T-helper 17 cell (primary cell): Measurements from ENCODE around the gene UBASH3B. TPM values are rescaled to one million over a fixed set of nuclear protein-coding genes. Genes with fewer than 3 reads are reported as not detected.
A peak's percentile ranks its signal among the peaks of the same experiment; 100 is the strongest.

Experiments used
- ATAC-seq: fragments of 150-1000 bp; cut with Tn5 transposase; 2 replicates; pipeline ENCODE4 v1.10.0; 2021; ENCODE audit warnings: mild to moderate bottlenecking, moderate library complexity
- DNase-seq, 3 donors: peaks; one replicate each; pipeline versions ENCODE4 v3.0.0 to v3.0.0-alpha.2; 2020 to 2021
- H3K9me3 ChIP-seq: one replicate; pipeline ENCODE4 v1.7.0; 2013; ENCODE audit warnings: low read length, mild to moderate bottlenecking; ENCODE audit not compliant: control insufficient read depth, poor library complexity, severe bottlenecking
- H3K27ac Mint-ChIP-seq: one replicate; pipeline ENCODE4 v1.8.0; 2022; ENCODE audit warnings: mild to moderate bottlenecking, moderate library complexity, mixed read lengths
- H3K27me3 Mint-ChIP-seq: one replicate; pipeline ENCODE4 v1.8.0; 2022; ENCODE audit warnings: mixed read lengths
- H3K36me3 Mint-ChIP-seq: one replicate; pipeline ENCODE4 v1.8.0; 2022; ENCODE audit warnings: low read depth, mixed read lengths
- H3K4me1 Mint-ChIP-seq: one replicate; pipeline ENCODE4 v1.8.0; 2022; ENCODE audit warnings: mild to moderate bottlenecking, mixed read lengths
- H3K4me3 Mint-ChIP-seq: one replicate; pipeline ENCODE4 v1.8.0; 2022; ENCODE audit warnings: mild to moderate bottlenecking, moderate library complexity, mixed read lengths
- total RNA-seq, 4 donors: library from RNA in 2 of 4; stranded (reverse) in 2 of 4; gene quantifications; one replicate each; pipeline ENCODE4 v1.2.3 and lab custom pipeline; 2022 to 2026

Gene UBASH3B
- total RNA-seq, 2 donors from 2014 or later, result 22.6 to 23.6 TPM

DNA sequence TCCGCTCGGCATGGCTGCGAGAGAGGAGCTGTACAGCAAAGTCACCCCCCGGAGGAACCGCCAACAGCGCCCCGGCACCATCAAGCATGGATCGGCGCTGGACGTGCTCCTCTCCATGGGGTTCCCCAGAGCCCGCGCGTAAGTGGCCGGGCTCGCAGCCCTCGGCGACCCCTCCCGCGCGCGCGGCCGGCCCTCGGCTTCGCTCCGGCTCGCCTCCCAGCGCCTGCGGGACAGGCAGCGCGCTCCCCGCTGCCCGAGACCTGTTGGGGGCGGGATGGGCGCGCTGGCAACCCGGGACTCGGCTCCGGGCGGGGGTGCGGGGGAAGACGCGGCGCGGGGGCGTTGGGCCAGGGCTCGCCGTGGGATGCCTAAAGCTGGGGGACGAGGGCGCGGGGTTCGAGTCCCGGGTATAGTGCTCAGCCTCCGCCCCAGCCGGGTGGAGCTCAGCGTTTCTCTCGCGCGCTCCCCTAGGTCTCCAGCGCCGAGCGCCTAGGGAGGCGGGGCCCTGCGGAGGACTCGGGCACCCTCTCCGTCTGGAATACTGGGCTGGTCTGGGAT, 630 bp downstream of the UBASH3B start:
- Mint-ChIP-seq H3K4me1 (peaks cover 33% of the 10 kb centered on the region), H3K36me3 (no peaks in the 10 kb centered on the region), H3K4me3 (peak overlapping the region; percentile 96), H3K27me3 (peaks cover 10% of the 10 kb centered on the region), H3K27ac (peak overlapping the region; percentile 91)
- no peaks in the 10 kb centered on the region for H3K9me3 ChIP-seq
- ATAC-seq (peak; percentile 73), DNase-seq (peak in 1 of 3 donors; percentile 42)

GRCh38 chr11:122656631-122657101, 1.1 kb downstream of the UBASH3B start:
- peak overlapping the region; percentile 96 for H3K4me3 Mint-ChIP-seq
- H3K9me3 ChIP-seq, result no peaks in the 10 kb centered on the region
- peak in 1 of 3 donors; percentile 11 for DNase-seq
- H3K27ac Mint-ChIP-seq, result peak overlapping the region; percentile 72
- ATAC-seq, result peak; percentile 41
- peaks cover 10% of the 10 kb centered on the region for H3K27me3 Mint-ChIP-seq
- H3K4me1 Mint-ChIP-seq, result peaks cover 33% of the 10 kb centered on the region
- no peaks in the 10 kb centered on the region for H3K36me3 Mint-ChIP-seq

GRCh38 chr11:122659676-122660554, 4.4 kb downstream of the UBASH3B start:
- H3K27me3 Mint-ChIP-seq, result no peaks in the 10 kb centered on the region
- peaks cover 45% of the 10 kb centered on the region for H3K4me1 Mint-ChIP-seq
- H3K4me3 Mint-ChIP-seq, result no peak overlapping the region
- no peak for ATAC-seq
- H3K36me3 Mint-ChIP-seq, result no peaks in the 10 kb centered on the region
- DNase-seq, result no peak
- no peaks in the 10 kb centered on the region for H3K9me3 ChIP-seq
- peak overlapping the region; percentile 81 for H3K27ac Mint-ChIP-seq

- no peak overlapping the region for H3K4me3 Mint-ChIP-seq
- H3K4me1 Mint-ChIP-seq, result peaks cover 41% of the 10 kb centered on the region
- H3K27me3 Mint-ChIP-seq, result no peaks in the 10 kb centered on the region
- no peaks in the 10 kb centered on the region for H3K9me3 ChIP-seq
- H3K36me3 Mint-ChIP-seq, result no peaks in the 10 kb centered on the region
- DNase-seq (no peak), ATAC-seq (no peak)
- peak overlapping the region; percentile 65 for H3K27ac Mint-ChIP-seq
These were observed 5.8 kb downstream of the UBASH3B start for GRCh38 chr11:122661182-122661945.

- DNase-seq, result no peak
- ATAC-seq, result no peak
- Mint-ChIP-seq H3K27ac (peak overlapping the region; percentile 68), H3K27me3 (no peaks in the 10 kb centered on the region), H3K36me3 (peaks cover 3% of the 10 kb centered on the region), H3K4me3 (no peak overlapping the region), H3K4me1 (peaks cover 49% of the 10 kb centered on the region)
- H3K9me3 ChIP-seq, result no peaks in the 10 kb centered on the region
These were observed 7.7 kb downstream of the UBASH3B start for GRCh38 chr11:122663056-122663740.

DNA sequence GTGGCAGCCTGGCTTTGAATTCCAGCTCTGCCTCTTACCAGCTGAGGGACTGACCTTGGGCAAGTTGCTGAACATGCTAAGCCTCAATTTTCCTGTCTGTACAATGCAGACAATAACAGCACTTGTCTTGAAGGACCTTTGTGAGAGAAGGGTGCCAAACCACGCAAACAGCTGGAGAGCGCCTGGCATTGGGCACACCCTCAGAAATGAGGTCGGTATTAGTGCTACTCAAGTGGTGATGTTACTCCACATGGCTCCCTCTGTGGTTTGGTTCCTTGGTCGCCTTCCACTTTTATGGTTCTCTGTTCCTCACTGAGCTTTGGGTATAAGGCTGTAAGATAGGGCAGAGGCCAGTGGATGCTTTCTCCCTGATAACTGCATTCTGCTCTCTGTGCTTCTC, 8.2 kb downstream of the UBASH3B start:
- no peaks in the 10 kb centered on the region for H3K9me3 ChIP-seq
- Mint-ChIP-seq H3K27ac (peak overlapping the region; percentile 68), H3K4me1 (peaks cover 54% of the 10 kb centered on the region), H3K27me3 (no peaks in the 10 kb centered on the region), H3K4me3 (no peak overlapping the region), H3K36me3 (peaks cover 3% of the 10 kb centered on the region)
- DNase-seq, result no peak
- peak; percentile 39 for ATAC-seq

DNA sequence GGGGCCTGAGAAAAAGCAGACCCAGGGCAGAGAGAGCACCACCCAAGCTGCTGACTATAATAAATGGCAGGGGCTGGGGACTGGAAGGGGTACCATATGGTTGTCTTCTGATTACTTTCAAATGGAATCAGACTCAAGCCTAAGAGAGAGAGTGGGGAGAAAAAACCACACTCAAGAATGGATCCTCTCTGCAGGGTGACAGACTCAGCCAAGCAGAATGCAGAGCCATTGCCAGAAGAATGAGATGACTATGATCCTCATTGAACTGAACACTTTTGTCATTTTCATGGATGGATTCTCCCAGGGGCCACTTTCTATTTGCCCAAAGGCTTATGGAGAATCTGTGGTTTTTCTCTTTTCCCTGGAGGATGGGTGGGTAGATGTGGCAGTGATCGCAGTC, 8.7 kb downstream of the UBASH3B start:
- H3K4me3 Mint-ChIP-seq, result no peak overlapping the region
- no peaks in the 10 kb centered on the region for H3K27me3 Mint-ChIP-seq
- no peak for DNase-seq
- no peak overlapping the region for H3K27ac Mint-ChIP-seq
- peaks cover 3% of the 10 kb centered on the region for H3K36me3 Mint-ChIP-seq
- no peak for ATAC-seq
- H3K9me3 ChIP-seq, result no peaks in the 10 kb centered on the region
- H3K4me1 Mint-ChIP-seq, result peaks cover 51% of the 10 kb centered on the region

DNA sequence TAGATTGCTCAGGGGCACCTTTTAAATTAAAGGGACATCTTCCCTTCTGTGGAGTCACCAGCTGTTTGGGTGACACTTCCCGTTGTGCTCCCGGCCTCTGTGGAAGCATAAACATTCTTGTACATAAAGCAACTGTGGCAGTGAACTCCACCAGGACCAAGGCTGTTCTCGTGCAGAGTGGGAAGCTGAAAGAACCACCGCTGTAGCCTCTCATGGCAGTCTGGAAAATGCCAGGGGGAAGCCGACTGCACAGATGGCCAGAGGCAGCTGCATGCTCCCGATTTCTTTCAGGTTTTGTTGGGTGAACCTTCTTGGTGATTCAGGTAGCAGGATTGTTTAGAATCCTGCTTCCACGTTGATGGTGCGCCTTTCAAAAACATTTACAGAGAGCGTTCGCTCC, 10.3 kb downstream of the UBASH3B start:
- ATAC-seq (no peak), DNase-seq (no peak)
- Mint-ChIP-seq H3K27ac (peak overlapping the region; percentile 61), H3K4me1 (peaks cover 44% of the 10 kb centered on the region), H3K27me3 (no peaks in the 10 kb centered on the region), H3K36me3 (peaks cover 3% of the 10 kb centered on the region), H3K4me3 (no peak overlapping the region)
- H3K9me3 ChIP-seq, result no peaks in the 10 kb centered on the region

DNA sequence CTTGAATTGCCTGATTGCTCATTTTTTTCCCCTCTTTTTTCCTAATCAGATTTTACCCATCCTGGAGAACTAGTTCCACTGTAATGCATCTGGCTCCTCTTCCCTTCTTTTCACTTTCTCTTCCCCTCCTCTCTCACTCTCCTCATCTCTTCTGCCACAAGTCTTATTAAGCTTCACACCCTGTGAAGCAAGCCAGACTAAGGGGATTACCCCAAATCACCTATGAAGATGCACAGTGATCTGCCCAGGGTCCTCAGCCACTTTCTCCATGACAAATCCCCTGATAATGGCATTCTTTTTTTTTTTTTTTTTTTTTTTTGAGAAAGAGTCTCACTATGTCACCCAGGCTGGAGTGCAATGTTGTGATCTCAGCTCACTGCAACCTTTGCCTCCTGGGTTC, 11.2 kb downstream of the UBASH3B start:
- DNase-seq (no peak), ATAC-seq (peak; percentile 50)
- peak overlapping the region; percentile 80 for H3K27ac Mint-ChIP-seq
- H3K9me3 ChIP-seq, result no peaks in the 10 kb centered on the region
- H3K36me3 Mint-ChIP-seq, result peaks cover 3% of the 10 kb centered on the region
- peak overlapping the region; percentile 90 for H3K4me3 Mint-ChIP-seq
- no peaks in the 10 kb centered on the region for H3K27me3 Mint-ChIP-seq
- H3K4me1 Mint-ChIP-seq, result peaks cover 43% of the 10 kb centered on the region

DNA sequence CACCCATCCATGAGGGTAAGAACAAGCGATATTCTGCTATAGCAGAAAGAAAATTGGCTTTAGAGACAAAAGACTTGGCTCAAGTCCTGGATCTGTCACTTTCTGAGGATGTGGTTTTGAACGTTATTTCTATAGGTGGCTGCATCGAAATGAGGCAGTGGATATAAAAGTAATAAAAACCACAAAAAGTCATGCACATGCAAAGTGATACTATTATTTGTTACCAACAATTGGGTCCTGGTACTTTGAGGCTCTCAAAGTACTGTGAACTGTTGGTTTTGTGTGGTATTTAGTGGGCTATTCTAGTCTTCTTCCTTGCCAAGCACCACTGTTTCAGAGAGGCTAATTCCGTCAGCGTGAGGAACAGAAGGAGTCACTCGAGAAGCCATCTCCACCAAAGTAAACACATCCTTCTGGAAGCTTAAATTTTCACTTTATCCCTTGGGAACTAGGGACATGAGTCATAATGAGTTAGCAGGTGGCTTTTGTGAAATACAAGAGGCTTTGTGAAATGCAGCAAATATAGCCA, 13.1 kb downstream of the UBASH3B start:
- DNase-seq (no peak), ATAC-seq (peak; percentile 63)
- H3K4me1 Mint-ChIP-seq, result peaks cover 38% of the 10 kb centered on the region
- no peaks in the 10 kb centered on the region for H3K9me3 ChIP-seq
- peaks cover 5% of the 10 kb centered on the region for H3K36me3 Mint-ChIP-seq
- peak overlapping the region; percentile 80 for H3K27ac Mint-ChIP-seq
- peak overlapping the region; percentile 2 for H3K4me3 Mint-ChIP-seq
- no peaks in the 10 kb centered on the region for H3K27me3 Mint-ChIP-seq

DNA sequence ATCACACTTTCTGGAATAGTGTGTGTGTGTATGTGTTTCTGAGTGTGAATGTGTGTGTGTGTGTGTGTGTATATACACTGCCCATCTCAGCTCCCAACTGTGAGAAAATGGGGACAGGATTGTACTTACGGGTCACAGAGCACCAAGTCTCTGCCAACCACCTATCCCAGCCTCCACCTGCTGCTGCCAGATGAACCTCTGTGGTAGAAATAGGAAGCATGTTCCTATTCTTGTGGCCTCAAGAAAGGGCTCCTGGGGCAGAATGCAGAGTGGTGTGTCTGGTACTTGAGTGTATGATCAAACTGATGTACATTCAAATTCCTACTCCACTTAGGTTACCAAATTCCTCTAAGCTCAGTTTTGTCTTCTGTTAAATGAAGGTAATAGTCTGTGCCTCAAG, 14.6 kb downstream of the UBASH3B start:
- Mint-ChIP-seq H3K27ac (no peak overlapping the region), H3K4me1 (peaks cover 34% of the 10 kb centered on the region)

DNA sequence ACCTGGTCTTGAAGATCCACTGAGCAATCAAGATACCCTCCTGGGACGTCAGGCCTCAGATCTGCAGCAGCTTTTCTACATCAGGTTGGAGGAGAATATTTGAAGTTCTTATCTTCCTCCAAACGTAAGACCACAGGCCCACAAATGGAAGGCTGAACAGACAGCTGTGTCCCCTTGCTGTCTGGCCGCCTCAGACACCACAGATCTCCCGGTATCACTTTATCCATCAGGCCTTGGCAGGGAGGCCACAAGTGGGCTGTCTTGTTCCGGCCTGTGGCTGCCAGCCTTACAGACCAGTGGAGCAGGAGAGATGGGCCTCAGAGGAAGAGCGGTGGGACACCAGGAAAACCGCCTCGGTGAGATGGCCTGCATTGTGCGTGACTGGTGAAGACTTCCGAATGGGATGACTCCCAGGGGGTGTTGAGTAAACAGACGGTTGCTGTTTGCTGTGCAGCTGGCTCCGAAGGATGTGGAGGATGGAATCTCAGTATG, 15.9 kb downstream of the UBASH3B start:
- DNase-seq, result no peak

More for the DNA sequence above, 14.6 kb downstream of the UBASH3B start:
- Mint-ChIP-seq H3K27me3 (no peaks in the 10 kb centered on the region), H3K36me3 (peaks cover 5% of the 10 kb centered on the region), H3K4me3 (no peak overlapping the region)
- no peaks in the 10 kb centered on the region for H3K9me3 ChIP-seq
- ATAC-seq, result no peak
- DNase-seq, result no peak

More for the DNA sequence above, 15.9 kb downstream of the UBASH3B start:
- H3K27ac Mint-ChIP-seq, result peak overlapping the region; percentile 49
- peaks cover 40% of the 10 kb centered on the region for H3K4me1 Mint-ChIP-seq
- no peak overlapping the region for H3K4me3 Mint-ChIP-seq
- ATAC-seq, result no peak
- H3K9me3 ChIP-seq, result no peaks in the 10 kb centered on the region
- peaks cover 5% of the 10 kb centered on the region for H3K36me3 Mint-ChIP-seq
- H3K27me3 Mint-ChIP-seq, result no peaks in the 10 kb centered on the region
